ENCODE data around the gene RNFT2.

DNA sequence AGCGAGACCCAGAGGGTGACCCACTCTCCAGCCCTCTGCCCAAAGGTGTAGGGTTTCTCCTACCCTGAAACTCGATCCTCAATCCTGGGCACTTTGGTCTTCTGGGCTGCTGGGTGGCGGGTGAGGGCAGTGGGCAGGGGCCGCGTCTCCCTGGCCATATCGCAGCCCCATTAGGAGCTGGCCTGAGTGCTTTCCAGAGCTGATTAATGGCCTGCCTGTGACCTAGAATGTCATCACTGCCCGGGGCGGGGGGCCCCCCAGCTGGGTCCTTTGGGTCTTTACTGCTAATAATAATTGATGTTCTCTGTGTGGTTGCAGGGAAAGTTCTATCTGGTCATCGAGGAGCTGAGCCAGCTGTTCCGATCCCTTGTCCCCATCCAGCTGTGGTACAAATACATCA is 95.4 kb downstream of the RNFT2 start:
- TF ChIP-seq ESRRA (IDR thresholded peaks at IDR 0.05; ENCODE audit: borderline replicate concordance, low read length), result no peak
- TF ChIP-seq, protein P1, sequence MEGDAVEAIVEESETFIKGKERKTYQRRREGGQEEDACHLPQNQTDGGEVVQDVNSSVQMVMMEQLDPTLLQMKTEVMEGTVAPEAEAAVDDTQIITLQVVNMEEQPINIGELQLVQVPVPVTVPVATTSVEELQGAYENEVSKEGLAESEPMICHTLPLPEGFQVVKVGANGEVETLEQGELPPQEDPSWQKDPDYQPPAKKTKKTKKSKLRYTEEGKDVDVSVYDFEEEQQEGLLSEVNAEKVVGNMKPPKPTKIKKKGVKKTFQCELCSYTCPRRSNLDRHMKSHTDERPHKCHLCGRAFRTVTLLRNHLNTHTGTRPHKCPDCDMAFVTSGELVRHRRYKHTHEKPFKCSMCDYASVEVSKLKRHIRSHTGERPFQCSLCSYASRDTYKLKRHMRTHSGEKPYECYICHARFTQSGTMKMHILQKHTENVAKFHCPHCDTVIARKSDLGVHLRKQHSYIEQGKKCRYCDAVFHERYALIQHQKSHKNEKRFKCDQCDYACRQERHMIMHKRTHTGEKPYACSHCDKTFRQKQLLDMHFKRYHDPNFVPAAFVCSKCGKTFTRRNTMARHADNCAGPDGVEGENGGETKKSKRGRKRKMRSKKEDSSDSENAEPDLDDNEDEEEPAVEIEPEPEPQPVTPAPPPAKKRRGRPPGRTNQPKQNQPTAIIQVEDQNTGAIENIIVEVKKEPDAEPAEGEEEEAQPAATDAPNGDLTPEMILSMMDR (IDR thresholded peaks at IDR 0.05), result no peak
- no peak for TF ChIP-seq SMC3 (IDR thresholded peaks at IDR 0.05)
- no peak for TF ChIP-seq POLR2A (IDR thresholded peaks at IDR 0.05; ENCODE audit: low read length)
- TF ChIP-seq JUN (IDR thresholded peaks at IDR 0.05), result no peak
- no peak for TF ChIP-seq CBX8 (IDR thresholded peaks at IDR 0.05)
- no peak for TF ChIP-seq RCOR1 (IDR thresholded peaks at IDR 0.05; ENCODE audit: low read depth, low read length)
